Measurements from ENCODE around the gene DNAJC1. TPM values are rescaled to one million over a fixed set of nuclear protein-coding genes. Genes with fewer than 3 reads are reported as not detected.
"Not testable (repeated sequence)": the region's sequence is repeated elsewhere in the genome, so short reads cannot be mapped to it uniquely, and the experiment has no call there.

Gene DNAJC1
- polyA plus RNA-seq, 1 donor (not counting 4 experiments of a cell fraction or from before 2014, with no cell fraction given) = 24.8 TPM

GRCh38 chr10:22022257-22023032 is 18.9 kb upstream of the DNAJC1 start:
- H3K27ac ChIP-seq (ENCODE audit: control insufficient read depth, insufficient read depth, low read length) = no peak overlapping the region
- no peaks in the 10 kb centered on the region for H3K36me3 ChIP-seq (ENCODE audit: control insufficient read depth in 2 of 2, extremely low read depth in 1 of 2, insufficient read depth in 2 of 2, low read length in 2 of 2)
- FAIRE-seq (no peak), DNase-seq (ENCODE audit: low read depth, low spot score) (no peak)
- dilution Hi-C loops (cut with MboI; ENCODE audit: extremely low pct_ligation_motif_present, low sequenced_read_pairs) = no loop called here
- H3K27me3 ChIP-seq (ENCODE audit: control insufficient read depth, extremely low read depth, insufficient read depth, low read length) = no peaks in the 10 kb centered on the region
- H3K9me3 ChIP-seq (ENCODE audit: control insufficient read depth, low read depth, low read length) = no peaks in the 10 kb centered on the region
- no peak overlapping the region for H3K4me3 ChIP-seq (ENCODE audit: control insufficient read depth in 2 of 3, extremely low read depth in 1 of 3, insufficient read depth in 2 of 3, low read depth in 1 of 3, low read length in 3 of 3)
- no peaks in the 10 kb centered on the region for H3K4me1 ChIP-seq (ENCODE audit: control insufficient read depth, extremely low read depth, insufficient read depth, low read length)
- H3K9ac ChIP-seq (ENCODE audit: control insufficient read depth, extremely low read depth, insufficient read depth, low read length) = no peak overlapping the region
- H3K79me2 ChIP-seq (ENCODE audit: control insufficient read depth, insufficient read depth, low read length) = no peaks in the 10 kb centered on the region
- no peaks in the 10 kb centered on the region for H4K20me1 ChIP-seq (ENCODE audit: control insufficient read depth, extremely low read depth, insufficient read depth, low read length)
- H3K9me1 ChIP-seq (ENCODE audit: control insufficient read depth, extremely low read depth, insufficient read depth, low read length) = no peaks in the 10 kb centered on the region
- H2AFZ ChIP-seq (ENCODE audit: control insufficient read depth, low read length) = no peak overlapping the region
- TF ChIP-seq, protein P1, sequence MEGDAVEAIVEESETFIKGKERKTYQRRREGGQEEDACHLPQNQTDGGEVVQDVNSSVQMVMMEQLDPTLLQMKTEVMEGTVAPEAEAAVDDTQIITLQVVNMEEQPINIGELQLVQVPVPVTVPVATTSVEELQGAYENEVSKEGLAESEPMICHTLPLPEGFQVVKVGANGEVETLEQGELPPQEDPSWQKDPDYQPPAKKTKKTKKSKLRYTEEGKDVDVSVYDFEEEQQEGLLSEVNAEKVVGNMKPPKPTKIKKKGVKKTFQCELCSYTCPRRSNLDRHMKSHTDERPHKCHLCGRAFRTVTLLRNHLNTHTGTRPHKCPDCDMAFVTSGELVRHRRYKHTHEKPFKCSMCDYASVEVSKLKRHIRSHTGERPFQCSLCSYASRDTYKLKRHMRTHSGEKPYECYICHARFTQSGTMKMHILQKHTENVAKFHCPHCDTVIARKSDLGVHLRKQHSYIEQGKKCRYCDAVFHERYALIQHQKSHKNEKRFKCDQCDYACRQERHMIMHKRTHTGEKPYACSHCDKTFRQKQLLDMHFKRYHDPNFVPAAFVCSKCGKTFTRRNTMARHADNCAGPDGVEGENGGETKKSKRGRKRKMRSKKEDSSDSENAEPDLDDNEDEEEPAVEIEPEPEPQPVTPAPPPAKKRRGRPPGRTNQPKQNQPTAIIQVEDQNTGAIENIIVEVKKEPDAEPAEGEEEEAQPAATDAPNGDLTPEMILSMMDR (optimal IDR thresholded peaks at IDR 0.05 in 1 of 3, IDR thresholded peaks at IDR 0.05 in 1 of 3, conservative IDR thresholded peaks at IDR 0.05 in 1 of 3; ENCODE audit: extremely low read depth in 1 of 3, insufficient read depth in 2 of 3, low read length in 3 of 3) = no peak
- TF ChIP-seq EZH2 (IDR thresholded peaks at IDR 0.05; ENCODE audit: low read length) = no peak
- no peak overlapping the region for H3K4me2 ChIP-seq (ENCODE audit: control insufficient read depth, extremely low read depth, insufficient read depth, low read depth, low read length)

GRCh38 chr10:22021144-22021543 is 17.6 kb upstream of the DNAJC1 start:
- H4K20me1 ChIP-seq (ENCODE audit: control insufficient read depth, extremely low read depth, insufficient read depth, low read length); H3K36me3 ChIP-seq (ENCODE audit: control insufficient read depth in 2 of 2, extremely low read depth in 1 of 2, insufficient read depth in 2 of 2, low read length in 2 of 2); H3K27me3 ChIP-seq (ENCODE audit: control insufficient read depth, extremely low read depth, insufficient read depth, low read length); H3K4me1 ChIP-seq (ENCODE audit: control insufficient read depth, extremely low read depth, insufficient read depth, low read length); H2AFZ ChIP-seq (ENCODE audit: control insufficient read depth, low read length); H3K9me1 ChIP-seq (ENCODE audit: control insufficient read depth, extremely low read depth, insufficient read depth, low read length); H3K79me2 ChIP-seq (ENCODE audit: control insufficient read depth, insufficient read depth, low read length); H3K4me2 ChIP-seq (ENCODE audit: control insufficient read depth, extremely low read depth, insufficient read depth, low read depth, low read length); H3K9me3 ChIP-seq (ENCODE audit: control insufficient read depth, low read depth, low read length); FAIRE-seq; H3K9ac ChIP-seq (ENCODE audit: control insufficient read depth, extremely low read depth, insufficient read depth, low read length); H3K4me3 ChIP-seq (ENCODE audit: control insufficient read depth in 2 of 3, extremely low read depth in 1 of 3, insufficient read depth in 2 of 3, low read depth in 1 of 3, low read length in 3 of 3); DNase-seq (ENCODE audit: low read depth, low spot score); dilution Hi-C loops (cut with MboI; ENCODE audit: extremely low pct_ligation_motif_present, low sequenced_read_pairs); H3K27ac ChIP-seq (ENCODE audit: control insufficient read depth, insufficient read depth, low read length): not testable (repeated sequence)
